HL-60 (cell line): ENCODE data around the gene EPS15.

ENCODE experiments used
- POLR2AphosphoS5 ChIP-seq: IDR thresholded peaks from 2 replicates; pipeline ENCODE4 v1.6.1; 2012; ENCODE audit warnings: low read depth
- TF ChIP-seq, protein P1 (sequence below): IDR thresholded peaks from one replicate; pipeline ENCODE4 v1.5.1; 2011; ENCODE audit warnings: low read length, control low read depth, inconsistent platforms; ENCODE audit not compliant: insufficient read depth

DNA sequence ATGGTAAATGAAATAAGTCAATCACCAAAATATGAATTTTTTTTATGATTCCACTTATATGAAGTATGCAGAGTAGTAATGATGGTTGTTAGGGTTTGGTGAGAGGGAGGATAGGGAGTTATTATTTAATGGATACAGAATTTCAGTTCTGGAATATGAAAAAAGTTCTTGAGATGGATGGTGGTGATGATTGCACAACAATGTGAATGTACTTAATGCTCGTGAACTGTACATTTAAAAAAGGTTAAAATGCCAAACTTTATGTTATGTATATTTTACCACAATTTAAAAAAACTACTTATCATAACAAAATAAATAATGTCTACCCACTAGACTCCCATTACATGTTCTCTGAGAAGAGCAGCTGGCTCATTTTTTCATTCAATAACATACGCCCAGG is 133.3 kb downstream of the EPS15 start:
- TF ChIP-seq, protein P1, sequence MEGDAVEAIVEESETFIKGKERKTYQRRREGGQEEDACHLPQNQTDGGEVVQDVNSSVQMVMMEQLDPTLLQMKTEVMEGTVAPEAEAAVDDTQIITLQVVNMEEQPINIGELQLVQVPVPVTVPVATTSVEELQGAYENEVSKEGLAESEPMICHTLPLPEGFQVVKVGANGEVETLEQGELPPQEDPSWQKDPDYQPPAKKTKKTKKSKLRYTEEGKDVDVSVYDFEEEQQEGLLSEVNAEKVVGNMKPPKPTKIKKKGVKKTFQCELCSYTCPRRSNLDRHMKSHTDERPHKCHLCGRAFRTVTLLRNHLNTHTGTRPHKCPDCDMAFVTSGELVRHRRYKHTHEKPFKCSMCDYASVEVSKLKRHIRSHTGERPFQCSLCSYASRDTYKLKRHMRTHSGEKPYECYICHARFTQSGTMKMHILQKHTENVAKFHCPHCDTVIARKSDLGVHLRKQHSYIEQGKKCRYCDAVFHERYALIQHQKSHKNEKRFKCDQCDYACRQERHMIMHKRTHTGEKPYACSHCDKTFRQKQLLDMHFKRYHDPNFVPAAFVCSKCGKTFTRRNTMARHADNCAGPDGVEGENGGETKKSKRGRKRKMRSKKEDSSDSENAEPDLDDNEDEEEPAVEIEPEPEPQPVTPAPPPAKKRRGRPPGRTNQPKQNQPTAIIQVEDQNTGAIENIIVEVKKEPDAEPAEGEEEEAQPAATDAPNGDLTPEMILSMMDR: no peak
- no peak for TF ChIP-seq POLR2AphosphoS5
